KG1 (cell line): ENCODE data around the gene CALHM3.
"Not testable (repeated sequence)": the region's sequence is repeated elsewhere in the genome, so short reads cannot be mapped to it uniquely, and the experiment has no call there.

Experiments used
- DNase-seq: peaks from one replicate; lab custom pipeline; 2025; lab: John Stamatoyannopoulos, UW

The CALHM3 gene

GRCh38 chr10:103479135-103479534 lies at the start of gene CALHM3:
CALHM3 (minus strand) TSS chr10:103479240; CDS start chr10:103479032, 208 bp downstream.
- DNase-seq: no peak

DNA sequence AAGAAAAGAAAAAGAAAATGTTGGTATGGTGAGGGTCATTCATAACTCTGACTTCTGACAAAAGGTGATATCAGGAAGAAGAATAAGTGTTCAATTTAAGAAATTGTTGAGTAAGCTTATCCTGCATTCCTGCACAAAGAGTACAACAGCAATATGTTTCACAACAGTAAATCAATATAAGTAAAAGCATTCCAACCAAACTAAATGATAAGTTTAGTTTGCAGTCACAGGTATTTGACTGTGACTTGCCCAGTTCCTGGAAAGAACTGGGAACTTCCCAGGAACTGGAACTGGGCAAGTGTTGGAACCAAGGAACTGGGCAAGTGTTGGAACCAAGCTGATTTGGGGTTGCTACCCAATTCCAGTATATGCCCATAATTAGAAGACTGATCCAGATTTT lies 49.5 kb upstream of the CALHM3 start:
- DNase-seq: no peak

DNA sequence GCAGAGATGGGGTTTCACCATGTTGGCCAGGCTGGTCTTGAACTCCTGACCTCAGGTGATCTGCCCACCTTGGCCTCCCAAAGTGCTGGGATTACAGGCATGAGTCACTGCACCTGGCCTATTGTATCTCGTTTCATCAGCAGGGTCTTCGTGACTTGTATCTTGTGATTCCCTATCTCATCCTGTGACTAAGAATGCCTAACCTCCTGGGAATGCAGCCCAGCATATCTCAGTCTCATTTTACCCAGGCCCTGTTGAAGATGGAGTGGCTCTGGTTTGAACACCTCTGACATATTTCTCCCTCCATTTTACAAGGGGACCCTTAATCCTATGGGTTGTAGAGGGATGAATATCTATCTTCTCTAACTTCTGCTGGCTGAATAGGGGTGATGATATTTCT lies 48.4 kb upstream of the CALHM3 start:
- DNase-seq: not testable (repeated sequence)

- no peak for DNase-seq
Measured at GRCh38 chr10:103525901-103526300, 46.9 kb upstream of the CALHM3 start.

DNA sequence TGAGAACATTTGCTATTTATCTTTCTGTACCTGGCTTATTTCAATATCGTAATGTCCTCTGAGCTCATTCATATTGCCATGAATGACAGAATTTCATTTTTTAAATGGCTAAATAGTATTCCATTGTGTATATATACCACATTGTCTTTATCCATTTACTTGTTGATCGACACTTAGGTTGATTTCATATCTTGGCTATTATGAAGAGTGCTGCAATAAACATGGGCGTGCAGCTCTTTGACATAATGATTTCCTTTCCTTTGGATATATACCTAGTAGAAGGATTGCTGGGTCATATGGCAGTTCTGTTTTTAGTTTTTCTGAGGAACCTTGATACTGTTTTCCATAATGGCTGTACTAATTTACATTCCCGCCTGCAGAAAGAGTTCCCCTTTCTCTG lies 44.6 kb upstream of the CALHM3 start:
- DNase-seq: no peak

- not testable (repeated sequence) for DNase-seq
Measured at GRCh38 chr10:103522006-103522405, 43.0 kb upstream of the CALHM3 start.

DNA sequence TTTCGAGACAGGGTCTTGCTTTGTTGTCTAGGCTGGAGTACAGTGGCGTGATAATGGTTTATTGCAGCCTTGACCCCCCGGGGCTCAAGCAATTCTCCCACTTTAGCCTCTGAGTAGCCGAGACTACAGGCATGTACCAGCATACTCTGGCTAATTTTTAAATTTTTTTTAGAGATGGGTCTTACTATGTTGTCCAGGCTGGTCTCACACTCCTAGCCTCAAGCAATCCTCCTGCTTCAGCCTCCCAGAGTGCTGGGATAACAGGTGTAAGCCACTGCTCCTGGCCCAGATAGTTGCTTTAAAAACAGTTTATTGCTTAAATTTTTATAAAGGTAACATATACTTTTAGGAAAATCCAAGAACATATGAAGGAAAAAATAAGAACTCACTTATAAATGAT lies 40.8 kb upstream of the CALHM3 start:
- DNase-seq: no peak

GRCh38 chr10:103517234-103518085 lies 38.4 kb upstream of the CALHM3 start:
- no peak for DNase-seq

- no peak for DNase-seq
Measured at GRCh38 chr10:103514244-103514643, 35.2 kb upstream of the CALHM3 start.

DNA sequence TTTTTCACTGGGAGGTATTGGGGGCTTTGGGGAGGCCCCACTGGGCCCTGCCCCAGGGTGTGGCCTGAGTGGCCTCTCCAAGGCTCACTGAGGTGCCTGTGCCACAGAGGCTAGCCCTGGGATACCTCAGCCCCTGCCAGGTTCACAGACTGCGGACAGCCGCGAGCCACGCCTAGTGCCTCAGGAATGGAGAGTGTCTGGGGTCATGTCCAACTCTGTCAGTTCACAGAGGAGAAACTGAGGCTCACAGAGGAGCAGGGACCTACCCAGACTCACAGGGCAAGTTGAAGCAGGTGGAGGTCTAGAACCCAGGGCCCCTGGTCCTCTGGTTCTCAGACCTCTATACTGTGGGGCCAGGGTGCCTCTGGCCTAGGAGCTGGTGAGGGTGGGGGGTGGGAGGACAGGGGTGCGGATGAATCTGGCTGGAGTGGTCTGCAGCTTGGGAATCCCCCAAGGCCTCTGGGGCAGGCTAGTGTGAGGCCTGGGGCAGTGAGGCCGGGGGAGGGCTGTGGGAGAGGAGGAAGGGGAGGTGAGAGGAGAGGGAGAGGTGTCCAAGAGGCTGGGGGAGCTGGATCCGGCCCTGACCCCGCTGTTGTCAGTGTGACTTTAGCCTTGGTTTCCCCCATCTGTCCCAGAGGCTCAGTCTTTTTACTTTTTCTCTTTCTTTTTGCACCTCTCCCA lies 34.5 kb upstream of the CALHM3 start:
- no peak for DNase-seq

DNA sequence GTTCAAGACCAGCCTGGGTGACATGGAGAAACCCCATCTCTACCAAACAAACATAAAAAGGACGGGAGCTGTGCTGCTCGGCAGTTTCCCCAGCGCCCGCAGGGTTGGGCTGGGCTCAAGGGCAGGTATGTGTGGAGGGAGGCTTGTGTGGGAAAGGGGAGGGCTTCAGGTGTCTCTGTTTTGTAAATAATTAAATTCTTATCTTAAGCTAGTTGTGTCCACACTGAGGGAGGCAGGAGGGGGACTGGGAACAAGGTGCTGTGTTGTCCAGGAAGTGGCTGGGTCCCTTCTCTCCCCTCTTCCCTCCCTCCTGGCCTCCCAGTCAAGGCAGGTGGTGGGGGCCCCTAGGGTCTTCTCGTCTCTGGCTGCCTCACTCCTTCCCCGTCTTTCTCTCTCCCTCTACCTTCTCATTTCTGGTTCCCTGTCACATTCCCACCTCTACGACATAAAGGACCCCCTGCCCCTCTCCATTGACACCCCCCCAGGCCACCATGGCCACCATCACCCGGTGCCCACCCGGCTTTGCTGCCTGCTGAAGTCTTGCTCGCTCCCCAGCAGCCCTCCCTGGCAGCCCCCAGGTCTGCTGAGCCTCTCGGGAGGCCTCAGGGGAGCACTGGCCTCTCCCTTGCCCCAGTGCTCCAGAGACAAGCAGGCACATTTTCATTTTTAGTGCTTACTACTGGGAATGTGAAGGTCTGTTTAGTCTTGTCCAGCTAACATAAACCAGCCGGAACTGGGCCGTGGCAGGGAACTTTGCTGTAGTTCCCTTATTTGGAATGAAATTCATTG lies 33.7 kb upstream of the CALHM3 start:
- DNase-seq: no peak

DNA sequence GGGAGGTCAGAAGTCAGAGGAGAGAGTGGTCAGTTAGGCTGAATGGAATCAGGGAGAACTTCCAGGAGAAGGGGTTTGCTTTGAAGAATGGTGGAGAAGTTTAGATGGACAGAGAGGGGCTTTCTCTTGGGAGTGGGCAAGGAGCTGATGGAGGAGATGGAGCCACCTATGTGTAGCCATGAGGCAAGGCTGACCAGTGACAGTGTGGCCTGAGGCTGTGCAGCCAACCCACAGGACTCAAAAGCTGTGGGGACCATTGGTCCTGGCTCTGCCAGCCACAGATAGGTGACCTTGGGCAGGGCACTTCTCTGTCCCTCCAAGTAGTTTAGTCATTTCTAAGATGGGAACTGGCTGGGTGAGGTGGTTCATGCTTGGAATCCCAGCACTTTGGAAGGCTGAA lies 33.1 kb upstream of the CALHM3 start:
- DNase-seq: no peak

DNA sequence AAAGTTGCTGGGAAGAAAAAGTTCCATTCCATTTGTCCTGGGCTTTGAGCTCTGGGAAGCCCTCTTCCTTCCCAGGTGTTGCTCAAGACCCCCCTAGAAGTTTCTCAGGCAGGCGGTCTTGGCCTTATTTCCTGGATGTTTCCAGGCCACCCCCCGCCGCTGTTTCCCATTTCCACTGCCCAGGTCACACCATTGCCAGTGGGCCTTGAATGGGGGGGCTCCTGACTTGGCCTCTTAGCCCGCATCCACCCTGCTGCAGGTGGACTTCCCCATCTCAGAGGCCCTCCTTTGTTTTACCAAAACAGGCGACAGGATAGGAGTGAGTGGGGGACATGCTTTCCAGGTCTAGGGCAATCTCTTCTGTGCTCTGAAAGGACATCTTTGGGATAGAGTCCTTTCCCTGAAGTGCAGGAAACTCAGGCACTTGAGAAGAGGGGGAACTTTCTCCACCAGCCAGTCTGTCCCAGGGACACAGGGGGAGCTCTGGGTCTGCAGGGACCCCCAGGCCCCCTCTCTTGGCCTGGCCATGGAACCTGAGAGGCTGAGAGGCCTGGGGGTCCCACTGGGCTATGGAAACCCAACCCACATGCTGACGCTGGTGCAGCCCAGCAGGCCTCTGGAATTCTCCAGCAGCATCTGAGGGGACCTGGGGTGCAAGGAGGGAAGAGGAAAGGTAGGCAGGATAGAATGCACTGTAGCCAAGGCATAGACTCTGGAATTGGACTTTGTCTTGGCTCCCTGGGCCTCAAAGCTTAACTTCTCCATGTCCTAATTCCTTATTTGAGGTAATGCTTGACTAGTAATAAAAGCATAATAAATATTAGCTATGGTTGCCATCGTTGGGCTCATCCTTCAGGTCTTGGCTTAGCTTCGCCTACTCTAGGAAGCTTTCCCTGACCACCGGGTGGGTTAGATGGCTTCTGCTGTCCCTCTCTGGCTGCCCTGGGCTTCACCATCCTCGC lies 32.0 kb upstream of the CALHM3 start:
- DNase-seq: no peak

GRCh38 chr10:103510046-103510685 lies 31.1 kb upstream of the CALHM3 start:
- DNase-seq: no peak

- no peak for DNase-seq
Measured at GRCh38 chr10:103507235-103508191, 28.5 kb upstream of the CALHM3 start.

DNA sequence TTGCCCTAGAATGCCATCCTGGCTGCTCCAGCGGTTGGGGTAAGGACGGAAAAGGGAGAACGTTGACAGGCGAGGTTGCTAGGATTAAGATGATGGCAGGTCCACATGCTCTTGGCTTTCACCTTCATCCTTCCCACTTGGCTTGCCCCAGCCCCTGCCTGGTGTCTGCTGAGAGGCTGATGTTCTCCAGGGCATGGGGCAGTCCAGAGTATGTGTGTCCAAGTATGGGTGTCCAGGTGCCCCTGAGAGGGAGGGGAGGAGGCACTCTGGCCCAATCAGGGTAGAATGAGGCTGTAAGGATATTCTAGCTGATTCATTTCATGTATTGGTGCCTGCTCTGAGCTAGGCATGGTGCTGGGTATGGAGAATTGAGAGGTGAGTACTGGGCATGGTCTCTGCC lies 27.0 kb upstream of the CALHM3 start:
- DNase-seq: no peak

GRCh38 chr10:103504181-103504783 lies 25.2 kb upstream of the CALHM3 start:
- no peak for DNase-seq

GRCh38 chr10:103503777-103504176 lies 24.7 kb upstream of the CALHM3 start:
- not testable (repeated sequence) for DNase-seq
